ENCODE results near the gene DNAJC11. TPM values are rescaled to one million over a fixed set of nuclear protein-coding genes. Genes with fewer than 3 reads are reported as not detected.

DNAJC11 gene
- total RNA-seq, 2 donors from 2014 or later: 25.3 to 48.0 TPM

DNA sequence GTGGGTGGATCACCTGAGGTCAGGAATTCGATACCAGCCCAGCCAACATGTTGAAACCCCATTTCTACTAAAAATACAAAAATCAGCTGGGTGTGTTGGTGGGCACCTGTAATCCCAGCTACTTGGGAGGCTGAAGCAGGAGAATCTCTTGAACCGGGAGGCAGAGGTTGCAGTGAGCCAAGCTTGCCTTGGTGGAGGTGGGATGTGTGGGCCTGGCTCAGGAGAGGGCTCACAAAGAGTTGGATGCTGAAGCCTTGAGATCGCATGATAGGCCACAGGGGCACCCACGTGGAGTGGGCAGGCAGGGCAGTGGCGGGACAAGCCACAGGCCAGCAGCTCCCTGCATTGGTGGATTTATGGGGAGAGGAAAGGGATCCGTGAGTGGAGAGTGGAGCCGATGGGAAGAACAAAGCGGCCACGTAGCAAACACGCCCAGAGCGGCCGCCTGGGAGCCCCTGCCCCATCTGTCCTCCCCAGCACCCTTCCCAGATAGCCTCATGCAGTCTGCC is 72.6 kb downstream of the DNAJC11 start:
- H3K4me3 ChIP-seq: no peak overlapping the region
- no peaks in the 10 kb centered on the region for H3K9me3 ChIP-seq
- no peak overlapping the region for H3K27ac ChIP-seq
- DNase-seq (ENCODE audit: low spot score): no peak
- peaks cover 49% of the 10 kb centered on the region for H3K36me3 ChIP-seq
- H3K4me1 ChIP-seq: peaks cover 0 to 23% of the 10 kb centered on the region in 2 donors
- TF ChIP-seq, protein P1, sequence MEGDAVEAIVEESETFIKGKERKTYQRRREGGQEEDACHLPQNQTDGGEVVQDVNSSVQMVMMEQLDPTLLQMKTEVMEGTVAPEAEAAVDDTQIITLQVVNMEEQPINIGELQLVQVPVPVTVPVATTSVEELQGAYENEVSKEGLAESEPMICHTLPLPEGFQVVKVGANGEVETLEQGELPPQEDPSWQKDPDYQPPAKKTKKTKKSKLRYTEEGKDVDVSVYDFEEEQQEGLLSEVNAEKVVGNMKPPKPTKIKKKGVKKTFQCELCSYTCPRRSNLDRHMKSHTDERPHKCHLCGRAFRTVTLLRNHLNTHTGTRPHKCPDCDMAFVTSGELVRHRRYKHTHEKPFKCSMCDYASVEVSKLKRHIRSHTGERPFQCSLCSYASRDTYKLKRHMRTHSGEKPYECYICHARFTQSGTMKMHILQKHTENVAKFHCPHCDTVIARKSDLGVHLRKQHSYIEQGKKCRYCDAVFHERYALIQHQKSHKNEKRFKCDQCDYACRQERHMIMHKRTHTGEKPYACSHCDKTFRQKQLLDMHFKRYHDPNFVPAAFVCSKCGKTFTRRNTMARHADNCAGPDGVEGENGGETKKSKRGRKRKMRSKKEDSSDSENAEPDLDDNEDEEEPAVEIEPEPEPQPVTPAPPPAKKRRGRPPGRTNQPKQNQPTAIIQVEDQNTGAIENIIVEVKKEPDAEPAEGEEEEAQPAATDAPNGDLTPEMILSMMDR (IDR thresholded peaks at IDR 0.05): no peak
- H3K27me3 ChIP-seq: no peaks in the 10 kb centered on the region

DNA sequence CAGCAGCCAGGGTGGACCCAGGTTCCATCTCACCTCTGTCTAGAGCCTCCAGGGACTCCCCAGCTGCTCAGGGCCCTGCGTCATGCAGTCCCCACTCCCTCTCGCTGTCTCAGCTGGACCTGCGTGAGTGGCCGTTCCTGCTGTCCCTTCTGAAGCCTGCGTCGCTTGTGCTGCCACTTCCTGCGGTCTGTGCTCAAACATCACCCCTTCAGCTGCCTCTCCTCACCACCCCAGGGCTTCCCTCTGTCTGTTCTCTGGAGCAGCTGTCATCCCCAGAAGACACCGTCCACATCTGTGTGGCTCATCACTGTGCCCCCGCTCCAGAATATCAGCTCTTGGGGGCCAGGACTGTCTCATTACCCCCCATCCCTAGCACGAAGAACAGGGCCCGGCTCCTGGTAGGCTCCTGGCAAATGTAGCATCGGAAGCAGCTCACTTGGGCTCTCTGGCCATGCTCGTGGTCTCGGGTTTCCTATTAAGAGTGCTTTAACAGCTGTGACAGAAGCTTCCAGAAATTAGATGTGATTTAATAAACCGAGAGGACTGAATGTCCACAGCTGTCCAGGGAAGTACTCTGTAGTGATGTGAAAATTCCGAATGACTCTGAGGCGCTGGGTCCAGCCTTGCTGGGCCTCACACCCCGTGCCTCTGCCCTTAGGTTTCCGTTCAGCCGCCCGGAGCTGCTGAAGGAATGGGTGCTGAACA is 73.6 kb downstream of the DNAJC11 start:
- Histone ChIP-seq H3K9me3 (no peaks in the 10 kb centered on the region), H3K27me3 (no peaks in the 10 kb centered on the region), H3K4me1 (peaks cover 0 to 23% of the 10 kb centered on the region in 2 donors), H3K36me3 (peaks cover 38% of the 10 kb centered on the region), H3K4me3 (no peak overlapping the region), H3K27ac (no peak overlapping the region)
- TF ChIP-seq, protein P1 (IDR thresholded peaks at IDR 0.05): no peak
- no peak for DNase-seq (ENCODE audit: low spot score)

DNA sequence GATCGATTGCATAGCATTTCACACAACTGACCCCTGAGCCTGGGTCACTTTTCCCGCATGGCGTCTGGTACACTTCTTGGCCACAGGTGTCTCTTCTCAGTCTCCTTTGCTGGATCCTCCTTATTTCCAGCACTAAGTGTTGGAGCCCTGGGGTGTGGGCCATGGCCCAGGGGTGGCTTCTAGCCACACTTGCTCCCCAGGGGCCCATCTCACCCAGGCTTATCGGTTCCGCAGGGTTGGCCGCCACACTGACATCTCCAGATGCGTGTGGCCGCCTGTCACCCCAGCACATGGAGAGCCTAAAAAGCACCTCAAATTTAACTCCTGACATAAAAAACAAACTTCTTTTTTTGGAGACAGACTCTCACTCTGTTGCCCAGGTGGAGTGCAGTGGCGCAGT is 74.6 kb downstream of the DNAJC11 start:
- peaks cover 0 to 23% of the 10 kb centered on the region in 2 donors for H3K4me1 ChIP-seq
- no peak for DNase-seq (ENCODE audit: low spot score)
- H3K27ac ChIP-seq: no peak overlapping the region
- no peaks in the 10 kb centered on the region for H3K9me3 ChIP-seq
- no peaks in the 10 kb centered on the region for H3K27me3 ChIP-seq
- H3K4me3 ChIP-seq: no peak overlapping the region
- H3K36me3 ChIP-seq: peaks cover 34% of the 10 kb centered on the region
- TF ChIP-seq, protein P1 (IDR thresholded peaks at IDR 0.05): no peak

DNA sequence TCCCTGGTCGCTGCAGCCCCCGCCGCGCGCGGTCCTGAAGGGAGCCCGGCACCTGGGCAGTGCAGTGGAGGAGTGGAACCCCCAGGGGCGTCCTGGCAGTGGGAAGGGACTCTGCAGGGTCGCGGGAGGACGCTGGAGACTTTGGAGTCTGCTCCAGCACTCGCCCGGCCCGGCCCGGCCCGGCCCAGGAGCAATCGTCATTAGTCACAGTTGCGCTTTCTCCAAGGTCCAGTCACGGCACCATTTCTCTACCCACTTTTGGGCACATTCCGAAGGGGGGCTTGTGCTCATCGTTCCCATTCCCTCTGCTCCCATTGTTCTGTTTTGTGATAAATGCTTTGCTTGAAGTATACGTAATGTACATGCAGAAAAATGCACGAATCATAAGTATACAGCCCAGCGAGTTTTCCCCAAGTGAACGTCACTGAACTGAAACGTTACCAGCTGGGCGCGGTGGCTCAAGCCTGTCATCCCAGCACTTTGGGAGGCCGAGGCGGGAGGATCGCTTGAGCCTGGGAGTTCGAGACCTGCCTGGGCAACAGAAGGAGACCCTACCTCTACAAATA is 75.9 kb downstream of the DNAJC11 start:
- H3K4me1 ChIP-seq: peaks cover 0 to 23% of the 10 kb centered on the region in 2 donors
- no peaks in the 10 kb centered on the region for H3K27me3 ChIP-seq
- TF ChIP-seq, protein P1 (IDR thresholded peaks at IDR 0.05): peak in 1 of 2 donors; percentile 15
- H3K36me3 ChIP-seq: peaks cover 41% of the 10 kb centered on the region
- H3K27ac ChIP-seq: peak overlapping the region; percentile 77 to 84
- no peak for DNase-seq (ENCODE audit: low spot score)
- H3K4me3 ChIP-seq: peak overlapping the region; percentile 65 to 88
- H3K9me3 ChIP-seq: no peaks in the 10 kb centered on the region

DNA sequence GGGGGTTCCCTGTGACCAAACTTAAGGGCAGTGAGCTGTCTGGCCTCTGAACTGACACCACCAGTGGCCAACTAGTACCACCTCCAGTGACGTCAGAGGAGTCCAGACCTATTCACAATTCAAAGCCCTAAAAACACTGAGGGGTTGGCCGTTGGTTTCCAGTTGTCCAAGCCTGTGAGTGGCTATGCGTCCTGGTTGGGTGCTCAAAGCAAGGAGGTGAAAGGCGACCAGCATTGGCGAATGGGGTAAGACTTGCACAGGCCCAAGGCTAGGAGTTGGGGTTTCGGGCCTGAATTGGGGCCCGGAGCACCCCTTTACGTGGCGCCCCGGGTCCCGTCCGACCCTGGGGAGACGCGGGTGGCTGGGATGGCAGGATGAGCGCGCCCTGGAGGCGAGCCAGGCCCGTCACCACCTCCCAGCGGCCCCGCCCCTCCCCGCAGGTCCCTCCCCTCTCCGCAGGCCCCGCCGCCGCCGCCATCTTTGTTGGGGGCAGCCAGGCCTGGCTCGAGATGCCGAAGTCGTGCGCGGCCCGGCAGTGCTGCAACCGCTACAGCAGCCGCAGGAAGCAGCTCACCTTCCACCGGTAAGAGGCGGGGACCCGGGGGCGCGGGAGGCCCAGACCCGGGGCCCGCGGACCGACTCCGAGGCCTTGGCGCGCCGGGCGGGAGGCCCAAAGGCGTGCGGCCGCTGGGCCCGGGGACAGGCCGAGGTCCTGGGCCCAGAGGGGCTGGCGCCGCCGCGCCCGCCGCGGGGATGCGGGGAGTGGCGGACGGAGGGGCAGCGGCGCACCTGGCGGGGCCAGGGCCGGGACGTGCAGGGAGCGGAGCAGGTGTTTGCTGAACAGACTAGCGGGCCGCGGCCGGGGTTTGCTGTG is 76.7 kb downstream of the DNAJC11 start, which contains the start of gene THAP3:
THAP3 (plus strand) TSS at position 159 of the 874 bp plus-strand sequence; CDS start at position 510, 351 bp downstream.
- H3K36me3 ChIP-seq: peaks cover 41% of the 10 kb centered on the region
- peak; percentile 88 for DNase-seq (ENCODE audit: low spot score)

More for the DNA sequence above, 76.7 kb downstream of the DNAJC11 start, which contains the start of gene THAP3:
- no peaks in the 10 kb centered on the region for H3K9me3 ChIP-seq
- TF ChIP-seq, protein P1 (IDR thresholded peaks at IDR 0.05): no peak
- H3K4me3 ChIP-seq: peak within 1 kb of the TSS; percentile 65 to 88
- H3K27me3 ChIP-seq: no peaks in the 10 kb centered on the region
- peaks cover 0 to 23% of the 10 kb centered on the region in 2 donors for H3K4me1 ChIP-seq
- peak within 1 kb of the TSS; percentile 77 to 84 for H3K27ac ChIP-seq

Data from right atrium auricular region (tissue), 2 donors.